HAP-1 (cell line): ENCODE data around the gene B4GALT2.

Source experiments
- DNase-seq, 2 experiments: peaks; one replicate each; pipeline ENCODE4 v3.0.0-alpha.2; 2016 to 2020; ENCODE audit warnings: low spot score in 2 of 2
- H3K27me3 ChIP-seq: fragments of 250-450 bp; sonication (Bioruptor Pico); 2 replicates; pipeline ENCODE4 v1.5.1; 2020; ENCODE audit warnings: low read depth, mild to moderate bottlenecking, moderate library complexity
- H3K36me3 ChIP-seq: fragments of 250-450 bp; sonication (Bioruptor Pico); replicated peaks from 2 replicates; pipeline ENCODE4 v1.5.1; 2020; ENCODE audit warnings: mild to moderate bottlenecking
- H3K4me1 ChIP-seq: fragments of 250-450 bp; sonication (Bioruptor Pico); 2 replicates; pipeline ENCODE4 v1.5.1; 2020; ENCODE audit warnings: mild to moderate bottlenecking
- H3K4me3 ChIP-seq: fragments of 250-450 bp; sonication (Bioruptor Pico); 2 replicates; pipeline ENCODE4 v1.5.1; 2020; ENCODE audit warnings: mild to moderate bottlenecking, moderate library complexity
- H3K9me3 ChIP-seq: fragments of 250-450 bp; sonication (Bioruptor Pico); 2 replicates; pipeline ENCODE4 v1.5.1; 2020; ENCODE audit warnings: mild to moderate bottlenecking, moderate library complexity
- in situ Hi-C: fragments of 300-500 bp; cut with MboI; formaldehyde crosslinking; loops from 3 replicates; pipeline ENCODE4 v1.14.3; 2020; ENCODE audit warnings: low sequenced_read_pairs, inconsistent platforms, mixed read lengths

Gene B4GALT2

DNA sequence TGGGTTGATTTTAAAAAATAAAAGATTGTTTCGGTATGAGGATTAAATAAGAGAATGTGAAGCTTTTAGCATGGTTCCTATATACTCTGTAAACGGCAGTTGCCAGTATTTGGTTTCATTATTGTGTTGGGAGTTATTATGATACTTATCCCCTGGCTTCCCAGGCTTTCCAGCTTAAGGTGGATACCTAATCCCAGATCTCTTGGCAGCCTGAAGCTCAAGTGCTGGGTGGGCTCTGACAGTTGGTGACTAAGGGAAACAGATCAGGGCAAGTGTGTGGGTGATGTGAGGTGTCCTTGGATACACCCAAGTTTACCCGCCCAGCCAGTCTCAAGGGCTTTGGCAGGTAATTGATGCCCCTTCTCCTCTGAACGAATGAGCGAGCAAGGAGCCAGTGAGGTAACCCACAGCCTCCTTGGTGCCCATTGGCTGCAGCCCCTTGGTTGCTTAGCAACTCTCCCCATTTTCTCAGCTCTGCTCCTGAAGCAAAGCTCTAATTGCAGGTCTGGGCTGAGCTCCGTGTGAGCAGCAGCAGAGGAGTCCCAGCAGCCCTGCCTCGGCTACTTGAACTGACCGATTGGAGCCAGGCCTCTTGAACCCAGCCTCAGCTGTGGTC lies 26.2 kb upstream of the B4GALT2 start:
- Histone ChIP-seq H3K36me3 (peaks cover 5% of the 10 kb centered on the region), H3K4me1 (no peaks in the 10 kb centered on the region), H3K27me3 (no peaks in the 10 kb centered on the region), H3K4me3 (no peak overlapping the region), H3K9me3 (no peaks in the 10 kb centered on the region)
- no peak for DNase-seq
- in situ Hi-C loops, result no loop called here

DNA sequence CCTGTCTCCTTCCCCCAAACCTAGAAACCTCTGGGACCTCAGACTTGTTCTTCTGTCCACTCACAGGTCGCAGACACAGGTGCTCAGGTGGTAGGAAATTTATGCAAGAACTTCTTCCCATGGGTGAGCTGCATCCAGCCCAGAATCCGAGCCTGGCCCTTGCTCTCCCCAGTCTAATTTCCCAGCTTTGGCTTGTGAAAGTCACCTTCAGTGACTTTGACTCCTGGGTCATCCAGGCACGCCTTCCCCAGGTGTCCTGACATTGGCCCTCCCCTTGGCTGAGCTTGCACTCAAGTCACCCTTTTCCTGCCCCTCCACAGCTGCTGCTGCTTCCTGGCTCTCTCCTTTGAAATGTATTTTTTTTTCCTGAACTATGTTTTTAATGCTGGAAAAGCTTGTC lies 25.6 kb upstream of the B4GALT2 start:
- Histone ChIP-seq H3K9me3 (no peaks in the 10 kb centered on the region), H3K27me3 (no peaks in the 10 kb centered on the region), H3K4me1 (no peaks in the 10 kb centered on the region), H3K4me3 (no peak overlapping the region), H3K36me3 (peaks cover 10% of the 10 kb centered on the region)
- in situ Hi-C loops, result no loop called here
- DNase-seq, result no peak

DNA sequence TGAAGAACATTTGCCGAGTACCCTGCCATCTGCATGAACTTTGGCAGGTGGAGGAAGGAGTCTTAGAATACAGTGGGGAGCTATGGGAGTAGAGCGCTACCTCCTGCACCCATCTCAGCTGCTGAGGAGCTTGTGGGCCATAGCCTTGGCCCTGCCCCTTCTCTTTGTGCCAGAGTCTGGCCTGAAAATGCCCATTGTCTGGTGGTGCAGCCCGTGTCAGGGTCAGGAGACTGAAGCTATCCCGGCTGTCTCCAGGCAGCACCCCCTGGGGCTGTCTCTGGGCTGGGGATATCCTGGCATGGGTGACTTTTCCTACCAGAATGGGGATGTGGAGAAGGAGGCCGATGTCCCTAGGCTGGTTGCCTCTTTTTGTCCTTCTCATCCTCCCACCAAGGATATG lies 25.0 kb upstream of the B4GALT2 start:
- H3K4me3 ChIP-seq, result no peak overlapping the region
- no peaks in the 10 kb centered on the region for H3K4me1 ChIP-seq
- H3K36me3 ChIP-seq, result peaks cover 16% of the 10 kb centered on the region
- in situ Hi-C loops, result no loop called here
- H3K9me3 ChIP-seq, result no peaks in the 10 kb centered on the region
- no peak for DNase-seq
- no peaks in the 10 kb centered on the region for H3K27me3 ChIP-seq

DNA sequence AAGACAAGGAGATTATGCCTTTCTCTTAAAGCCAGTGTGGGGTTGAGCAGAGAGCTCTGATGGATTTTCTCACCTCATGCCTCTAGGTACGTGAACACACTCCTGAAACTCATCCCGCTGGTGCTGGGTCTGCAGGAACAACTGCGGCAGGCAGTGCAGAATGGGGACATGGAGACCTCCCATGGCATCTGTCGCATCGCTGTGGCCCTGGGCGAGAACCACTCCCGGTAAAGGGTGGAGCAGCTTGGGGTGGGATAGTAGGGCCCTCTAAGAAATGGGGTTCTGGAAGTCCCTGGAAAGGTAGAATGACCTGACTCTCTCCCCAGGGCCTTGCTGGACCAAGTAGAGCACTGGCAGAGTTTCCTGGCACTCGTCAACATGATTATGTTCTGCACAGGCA lies 22.8 kb upstream of the B4GALT2 start:
- Histone ChIP-seq H3K9me3 (no peaks in the 10 kb centered on the region), H3K27me3 (no peaks in the 10 kb centered on the region), H3K4me3 (no peak overlapping the region), H3K36me3 (peaks cover 18% of the 10 kb centered on the region), H3K4me1 (no peaks in the 10 kb centered on the region)
- no peak for DNase-seq
- in situ Hi-C loops, result no loop called here

DNA sequence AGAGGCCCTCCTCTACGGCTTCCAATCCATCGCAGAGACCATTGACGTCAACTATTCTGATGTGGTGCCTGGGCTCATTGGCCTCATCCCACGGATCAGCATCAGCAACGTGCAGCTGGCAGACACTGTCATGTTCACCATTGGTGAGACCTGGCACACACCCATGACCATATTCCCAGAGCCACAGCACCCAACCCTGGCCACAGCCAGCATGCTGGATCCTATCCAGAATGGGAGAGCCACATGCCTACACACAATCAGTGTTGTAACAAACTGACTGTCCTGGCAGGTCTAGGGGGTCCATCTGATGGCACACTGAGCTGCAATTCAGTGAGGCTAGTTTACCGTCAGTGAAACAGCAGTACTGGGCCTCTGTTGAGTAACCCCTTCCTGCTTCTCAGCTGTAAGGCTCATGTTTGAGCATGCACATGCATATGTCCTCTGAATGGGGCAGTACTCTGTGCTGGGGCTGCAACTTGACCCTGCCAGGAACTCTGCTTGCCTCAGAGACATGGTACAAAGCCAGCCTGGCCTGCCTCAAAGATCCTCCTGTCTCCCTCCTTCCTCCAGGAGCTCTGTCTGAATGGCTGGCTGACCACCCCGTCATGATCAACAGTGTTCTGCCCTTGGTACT lies 21.5 kb upstream of the B4GALT2 start:
- H3K36me3 ChIP-seq, result peaks cover 19% of the 10 kb centered on the region
- in situ Hi-C loops, result no loop called here
- H3K4me3 ChIP-seq, result no peak overlapping the region
- H3K27me3 ChIP-seq, result no peaks in the 10 kb centered on the region
- no peaks in the 10 kb centered on the region for H3K4me1 ChIP-seq
- no peaks in the 10 kb centered on the region for H3K9me3 ChIP-seq
- DNase-seq, result no peak

DNA sequence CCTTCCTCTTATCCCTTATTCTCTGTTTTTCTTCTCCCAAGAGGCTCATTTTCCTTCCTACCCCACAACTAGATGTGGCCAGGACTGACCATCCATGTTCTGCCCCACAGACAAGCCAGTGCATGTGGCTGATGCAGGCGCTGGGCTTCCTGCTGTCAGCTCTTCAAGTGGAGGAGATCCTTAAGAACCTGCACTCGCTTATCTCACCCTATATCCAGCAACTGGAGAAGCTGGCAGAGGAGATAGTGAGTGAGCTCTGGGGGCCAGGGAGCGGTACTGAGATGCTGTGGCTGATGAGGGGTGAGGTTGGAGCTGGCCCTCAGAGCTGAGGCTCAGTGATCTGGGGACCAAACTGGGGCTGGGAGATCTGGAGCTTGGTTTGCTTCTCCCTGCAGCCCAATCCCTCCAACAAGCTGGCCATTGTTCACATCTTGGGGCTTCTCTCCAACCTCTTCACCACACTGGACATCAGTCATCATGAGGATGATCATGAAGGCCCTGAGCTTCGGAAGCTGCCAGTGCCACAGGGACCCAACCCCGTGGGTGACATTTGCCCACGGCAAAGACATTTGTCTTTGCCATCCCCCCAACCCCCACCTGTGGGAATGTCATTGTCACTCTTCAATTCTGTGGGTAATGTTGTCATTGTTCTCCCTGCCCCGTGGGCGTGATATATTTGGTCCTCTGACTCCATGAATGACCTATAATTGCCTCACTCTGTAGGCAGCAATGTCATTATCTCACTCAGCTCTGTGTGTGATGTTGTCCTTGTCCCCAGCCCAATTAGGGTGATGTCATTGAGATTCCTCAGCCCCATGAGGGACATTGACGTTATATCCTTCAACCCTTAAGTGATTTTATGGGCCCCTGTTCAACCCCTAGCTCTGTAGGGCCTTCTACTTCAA lies 20.4 kb upstream of the B4GALT2 start:
- Histone ChIP-seq H3K36me3 (peaks cover 26% of the 10 kb centered on the region), H3K4me1 (no peaks in the 10 kb centered on the region), H3K4me3 (no peak overlapping the region), H3K9me3 (no peaks in the 10 kb centered on the region), H3K27me3 (no peaks in the 10 kb centered on the region)
- DNase-seq, result no peak
- in situ Hi-C loops, result no loop called here

DNA sequence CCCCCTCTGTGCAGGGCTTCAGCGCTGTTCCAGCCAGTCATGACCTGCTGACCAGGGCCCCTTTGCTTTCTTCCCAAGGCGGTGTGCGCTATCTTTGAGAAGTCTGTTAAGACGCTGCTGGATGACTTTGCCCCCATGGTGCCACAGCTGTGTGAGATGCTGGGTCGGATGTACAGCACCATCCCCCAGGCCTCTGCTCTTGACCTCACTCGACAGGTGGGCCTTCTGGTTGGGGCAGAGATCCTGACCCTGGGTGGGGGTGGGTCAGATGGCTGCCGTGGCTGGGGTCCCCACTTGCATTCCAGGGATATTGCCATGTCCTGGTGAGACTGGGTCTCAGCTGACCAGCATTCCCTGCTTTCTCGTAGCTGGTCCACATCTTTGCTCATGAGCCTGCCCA lies 18.2 kb upstream of the B4GALT2 start:
- H3K4me3 ChIP-seq, result no peak overlapping the region
- in situ Hi-C loops, result no loop called here
- peaks cover 26% of the 10 kb centered on the region for H3K36me3 ChIP-seq
- DNase-seq, result no peak
- H3K9me3 ChIP-seq, result no peaks in the 10 kb centered on the region
- H3K27me3 ChIP-seq, result no peaks in the 10 kb centered on the region
- no peaks in the 10 kb centered on the region for H3K4me1 ChIP-seq

DNA sequence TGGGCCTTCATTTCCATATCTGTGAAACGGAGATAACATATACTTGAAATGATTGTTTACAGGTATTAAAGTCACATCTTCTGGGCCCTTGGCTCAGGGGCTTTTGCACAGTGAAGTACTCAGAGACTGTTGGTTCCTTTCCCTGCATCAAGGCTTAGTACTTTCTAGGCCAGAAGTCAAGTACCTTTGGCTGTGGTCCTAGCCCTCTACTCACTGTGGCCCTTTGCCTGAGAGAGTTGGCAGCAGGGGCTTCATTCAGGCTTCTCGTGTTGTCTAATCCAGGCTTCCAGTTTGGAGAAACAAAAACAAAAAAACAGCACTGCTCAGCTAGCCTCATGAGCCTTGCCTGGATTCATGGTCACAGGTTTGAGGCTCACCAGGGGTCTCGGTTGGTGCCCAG lies 17.3 kb upstream of the B4GALT2 start:
- in situ Hi-C loops, result no loop called here
- no peak for DNase-seq
- Histone ChIP-seq H3K4me1 (no peaks in the 10 kb centered on the region), H3K27me3 (no peaks in the 10 kb centered on the region), H3K36me3 (peaks cover 26% of the 10 kb centered on the region), H3K4me3 (no peak overlapping the region), H3K9me3 (no peaks in the 10 kb centered on the region)

DNA sequence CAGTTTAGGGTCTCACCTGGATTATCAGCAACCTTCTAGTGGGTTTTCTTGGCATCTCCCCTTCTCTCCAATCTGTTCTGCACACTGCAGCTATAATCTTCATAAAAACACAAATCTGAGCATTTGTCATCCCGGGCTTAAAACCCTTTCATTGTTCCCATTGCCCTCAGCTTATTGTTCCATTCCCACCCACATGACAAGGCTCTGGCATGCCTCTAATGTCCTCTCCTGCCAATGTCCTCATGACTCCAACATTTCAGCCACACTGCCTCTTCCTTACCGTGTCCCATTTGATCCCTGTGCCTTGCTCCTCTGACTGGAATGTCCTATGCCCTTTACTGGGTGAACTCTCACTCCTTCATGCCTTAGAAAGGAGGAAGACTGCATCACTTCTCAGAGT lies 16.7 kb upstream of the B4GALT2 start:
- Histone ChIP-seq H3K4me1 (no peaks in the 10 kb centered on the region), H3K36me3 (peaks cover 26% of the 10 kb centered on the region), H3K4me3 (no peak overlapping the region), H3K9me3 (no peaks in the 10 kb centered on the region), H3K27me3 (no peaks in the 10 kb centered on the region)
- in situ Hi-C loops, result no loop called here
- no peak for DNase-seq

DNA sequence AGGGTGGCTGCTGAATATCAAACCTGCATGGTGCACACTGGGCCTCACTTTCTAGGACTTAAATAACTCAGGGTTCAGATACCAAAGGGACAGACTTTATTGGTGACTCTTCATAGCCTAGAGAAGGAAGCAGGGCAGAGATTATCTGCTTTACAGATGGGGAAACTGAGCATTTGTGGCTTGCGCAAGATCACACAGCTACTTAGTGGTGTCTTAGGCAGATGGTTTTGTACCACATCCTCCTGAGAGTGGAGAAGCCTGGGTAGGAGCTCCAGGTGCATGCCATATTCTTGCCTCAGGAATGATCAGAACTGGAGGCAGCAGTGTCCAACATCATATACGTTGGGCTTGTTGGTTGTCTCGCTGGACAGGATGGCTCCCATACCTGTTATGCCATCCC lies 16.0 kb upstream of the B4GALT2 start:
- H3K27me3 ChIP-seq, result no peaks in the 10 kb centered on the region
- no peaks in the 10 kb centered on the region for H3K4me1 ChIP-seq
- H3K9me3 ChIP-seq, result no peaks in the 10 kb centered on the region
- H3K36me3 ChIP-seq, result peaks cover 20% of the 10 kb centered on the region
- in situ Hi-C loops, result no loop called here
- no peak for DNase-seq
- no peak overlapping the region for H3K4me3 ChIP-seq

DNA sequence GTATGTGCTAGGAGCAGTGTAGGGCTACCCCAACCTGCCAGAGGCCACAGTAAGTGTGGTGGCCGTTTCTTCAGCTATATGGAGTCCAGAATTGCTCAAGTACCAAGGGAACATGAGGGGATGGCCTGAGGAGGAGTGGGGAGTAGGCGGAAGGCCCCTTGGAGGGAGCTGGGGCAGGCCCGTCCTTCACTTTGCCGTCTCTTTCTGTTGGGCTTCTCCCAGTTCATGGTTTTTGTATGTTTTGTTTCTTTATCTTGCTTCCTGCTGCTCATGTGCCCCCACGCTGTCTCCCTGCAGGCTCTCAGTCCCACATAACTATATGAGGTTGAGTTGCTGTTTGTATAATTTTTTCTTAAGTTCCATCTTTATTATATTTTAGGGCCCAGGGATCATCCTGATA lies 15.1 kb upstream of the B4GALT2 start:
- no peaks in the 10 kb centered on the region for H3K9me3 ChIP-seq
- H3K27me3 ChIP-seq, result no peaks in the 10 kb centered on the region
- no peaks in the 10 kb centered on the region for H3K4me1 ChIP-seq
- H3K36me3 ChIP-seq, result peaks cover 11% of the 10 kb centered on the region
- DNase-seq, result no peak
- in situ Hi-C loops, result no loop called here
- H3K4me3 ChIP-seq, result no peak overlapping the region

DNA sequence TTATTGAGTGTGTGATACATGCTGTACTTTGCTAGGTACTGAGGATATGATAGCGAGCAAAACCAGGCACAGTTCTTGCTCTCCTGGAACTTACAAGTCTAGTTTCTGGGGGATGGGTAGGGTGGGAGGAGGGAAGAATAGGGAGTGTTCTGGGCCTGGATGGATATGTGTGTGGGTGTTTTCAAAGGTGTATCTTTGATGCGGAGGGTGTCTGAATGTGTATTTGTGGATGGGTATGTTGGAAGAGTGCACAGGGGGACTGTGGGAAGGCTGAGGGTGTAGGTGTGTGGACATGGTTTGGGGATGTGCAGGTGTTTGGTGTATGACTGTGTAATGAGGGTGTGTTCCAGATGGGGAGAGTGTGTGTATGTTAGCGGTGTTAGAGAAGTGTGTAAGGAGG lies 13.7 kb upstream of the B4GALT2 start:
- H3K36me3 ChIP-seq, result peaks cover 10% of the 10 kb centered on the region
- H3K27me3 ChIP-seq, result no peaks in the 10 kb centered on the region
- no peak overlapping the region for H3K4me3 ChIP-seq
- no peak for DNase-seq
- no peaks in the 10 kb centered on the region for H3K4me1 ChIP-seq
- H3K9me3 ChIP-seq, result no peaks in the 10 kb centered on the region
- in situ Hi-C loops, result no loop called here

DNA sequence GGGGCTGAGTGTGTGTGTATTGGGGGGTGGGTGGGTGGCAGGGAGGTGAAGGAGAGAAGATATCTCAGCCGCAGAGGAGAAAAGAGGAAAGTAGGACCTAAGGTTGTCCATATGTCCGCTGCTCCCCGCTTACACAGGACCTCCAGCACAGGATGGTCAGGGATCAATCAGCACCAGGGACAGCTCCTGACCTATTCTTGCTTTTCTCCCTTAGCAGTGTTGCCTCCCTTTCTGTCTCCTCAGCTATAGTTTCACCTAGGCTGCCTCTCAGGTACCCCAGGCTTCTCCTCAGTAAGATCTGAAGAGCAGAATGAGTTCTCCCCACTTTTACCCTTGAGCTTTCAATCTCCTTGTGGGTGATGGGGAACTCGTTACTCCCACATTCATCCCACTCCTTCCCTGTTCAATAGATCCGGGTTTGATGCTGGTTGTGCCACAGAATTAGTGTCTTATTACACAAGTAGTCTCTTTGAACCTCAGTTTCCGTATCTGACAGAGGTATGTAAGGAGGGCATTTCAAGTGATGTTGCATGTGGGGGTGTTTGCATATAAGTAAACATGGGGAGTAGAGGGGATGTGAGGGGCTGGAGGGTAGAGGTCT lies 10.6 kb upstream of the B4GALT2 start:
- in situ Hi-C loops, result no loop called here
- Histone ChIP-seq H3K4me1 (no peaks in the 10 kb centered on the region), H3K9me3 (no peaks in the 10 kb centered on the region), H3K4me3 (no peak overlapping the region), H3K27me3 (no peaks in the 10 kb centered on the region), H3K36me3 (peaks cover 22% of the 10 kb centered on the region)
- DNase-seq, result peak in 1 of 2 experiments; percentile 68

DNA sequence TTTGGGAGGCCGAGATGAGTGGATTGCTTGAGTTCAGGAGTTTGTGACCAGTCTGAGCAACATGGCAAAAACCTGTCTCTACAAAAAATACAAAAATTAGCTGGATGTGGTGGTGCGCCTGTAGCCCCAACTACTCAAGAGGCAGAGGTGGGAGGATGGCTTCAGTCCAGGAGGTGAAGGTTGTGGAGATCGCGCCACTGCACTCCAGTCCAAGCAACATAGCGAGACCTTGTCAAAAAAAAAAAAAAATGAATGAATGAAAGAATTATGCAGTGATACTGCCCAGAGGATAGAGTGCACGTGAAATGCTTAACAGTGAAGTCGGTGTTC lies 9.6 kb upstream of the B4GALT2 start:
- peak overlapping the region; percentile 70; the same call in 1 of the 2 replicates for H3K4me3 ChIP-seq
- in situ Hi-C loops, result no loop called here
- no peak for DNase-seq
- no peaks in the 10 kb centered on the region for H3K4me1 ChIP-seq
- no peaks in the 10 kb centered on the region for H3K27me3 ChIP-seq
- H3K9me3 ChIP-seq, result no peaks in the 10 kb centered on the region
- peaks cover 22% of the 10 kb centered on the region for H3K36me3 ChIP-seq
